H1 (cell line): ENCODE results near the gene RAD54L. TPM values are rescaled to one million over a fixed set of nuclear protein-coding genes. Genes with fewer than 3 reads are reported as not detected.

Experiments used
- CTCF ChIA-PET: fragments of 300-600 bp; sonication (Branson Sonifier 250); formaldehyde crosslinking; loops from one replicate; lab custom pipeline; 2021; ENCODE audit not compliant: partially characterized antibody; lab: Charles Lee
- POLR2A ChIA-PET: fragments of 300-600 bp; sonication (Branson Sonifier 250); formaldehyde crosslinking; loops from one replicate; lab custom pipeline; 2021; ENCODE audit warnings: inconsistent platforms; ENCODE audit not compliant: partially characterized antibody; lab: Charles Lee
- DNase-seq, 2 experiments: peaks; one replicate each; pipeline versions ENCODE4 v3.0.0 to v3.0.0-alpha.2; 2010 to 2022; ENCODE audit warnings: low spot score in 2 of 2, low read depth in 1 of 2, mixed read lengths in 1 of 2
- FAIRE-seq: peaks from 2 replicates; lab custom pipeline; 2011; peaks lifted over from hg19 to GRCh38; lab: Jason Lieb, UNC
- H2AFZ ChIP-seq: 2 replicates; pipeline ENCODE4 v1.8.1; 2012; ENCODE audit warnings: low read length, inconsistent platforms
- H2AK5ac ChIP-seq: 2 replicates; pipeline ENCODE4 v1.6.1; 2013; ENCODE audit warnings: low read depth, low read length
- H2BK120ac ChIP-seq: replicated peaks from 2 replicates; pipeline ENCODE3; 2013; ENCODE audit warnings: low read depth, low read length, inconsistent platforms
- H2BK12ac ChIP-seq: 2 replicates; pipeline ENCODE4 v1.6.1; 2013; ENCODE audit warnings: low read depth, low read length
- H2BK15ac ChIP-seq: 2 replicates; pipeline ENCODE4 v1.6.1; 2013; ENCODE audit warnings: low read length
- H2BK20ac ChIP-seq: 2 replicates; pipeline ENCODE4 v1.6.1; 2013; ENCODE audit warnings: low read length
- H2BK5ac ChIP-seq: 2 replicates; pipeline ENCODE4 v1.6.1; 2013; ENCODE audit warnings: low read depth, low read length
- H3K14ac ChIP-seq: 2 replicates; pipeline ENCODE4 v1.6.1; 2013; ENCODE audit warnings: inconsistent platforms; ENCODE audit not compliant: insufficient read length
- H3K18ac ChIP-seq: 2 replicates; pipeline ENCODE4 v1.6.1; 2013; ENCODE audit warnings: low read length; ENCODE audit errors: extremely low read depth
- H3K23ac ChIP-seq: 2 replicates; pipeline ENCODE4 v1.6.1; 2013; ENCODE audit warnings: inconsistent platforms; ENCODE audit not compliant: insufficient read length
- H3K23me2 ChIP-seq: 2 replicates; pipeline ENCODE4 v1.6.1; 2013; ENCODE audit warnings: low read depth, low read length
- H3K27ac ChIP-seq: 2 replicates; pipeline ENCODE4 v1.6.1; 2011; ENCODE audit warnings: low read depth, low read length, inconsistent platforms
- H3K27me3 ChIP-seq, 4 experiments: replicated peaks in 1 of 4; 1 replicate in 1 of 4; 2 replicates in 3 of 4; pipeline versions ENCODE4 v1.6.1 to v1.8.1; 2011 to 2013; ENCODE audit warnings: low read length in 3 of 4, mild to moderate bottlenecking in 3 of 4, inconsistent platforms in 2 of 4, mixed read lengths in 2 of 4, moderate library complexity in 1 of 4; ENCODE audit not compliant: control insufficient read depth in 3 of 4, insufficient read depth in 3 of 4; ENCODE audit errors: extremely low read depth in 1 of 4
- H3K36me3 ChIP-seq, 4 experiments: 2 replicates each; pipeline versions ENCODE4 v1.6.1 to v1.8.1; 2011 to 2013; ENCODE audit warnings: mild to moderate bottlenecking in 4 of 4, low read length in 3 of 4, moderate library complexity in 2 of 4, control low read depth in 1 of 4, inconsistent platforms in 1 of 4; ENCODE audit not compliant: insufficient read depth in 4 of 4, control insufficient read depth in 2 of 4
- H3K4ac ChIP-seq: replicated peaks from 2 replicates; pipeline ENCODE3; 2013; ENCODE audit warnings: low read length, low read depth, mixed read lengths, inconsistent platforms; ENCODE audit not compliant: insufficient read length
- H3K4me1 ChIP-seq, 4 experiments: replicated peaks in 1 of 4; 1 replicate in 1 of 4; 2 replicates in 3 of 4; pipeline versions ENCODE4 v1.6.1 to v1.8.1; 2011 to 2013; ENCODE audit warnings: low read length in 3 of 4, inconsistent platforms in 2 of 4, mixed read lengths in 1 of 4; ENCODE audit not compliant: insufficient read depth in 4 of 4, control insufficient read depth in 3 of 4
- H3K4me2 ChIP-seq, 2 experiments: 2 replicates each; pipeline versions ENCODE4 v1.6.1 to v1.8.1; 2011 to 2013; ENCODE audit warnings: low read depth in 2 of 2, low read length in 2 of 2, control low read depth in 1 of 2, inconsistent platforms in 1 of 2, mild to moderate bottlenecking in 1 of 2; ENCODE audit not compliant: insufficient read depth in 1 of 2
- H3K4me3 ChIP-seq, 4 experiments: fragments of 200-600, 300-600 bp in 1 of 4; sonication (generic), shearing (Covaris generic), sonication (Bioruptor Twin) in 1 of 4; 2 replicates each; pipeline versions ENCODE4 v1.5.1 to v1.8.1; 2011 to 2016; ENCODE audit warnings: low read length in 4 of 4, low read depth in 3 of 4, control low read depth in 2 of 4, inconsistent platforms in 2 of 4, mild to moderate bottlenecking in 2 of 4, mixed read lengths in 1 of 4, moderate library complexity in 1 of 4; ENCODE audit not compliant: insufficient read depth in 2 of 4; ENCODE audit errors: extremely low read depth in 1 of 4
- H3K56ac ChIP-seq: replicated peaks from 2 replicates; pipeline ENCODE3; 2013; ENCODE audit warnings: low read depth, mild to moderate bottlenecking, mixed read lengths, low read length, inconsistent platforms; ENCODE audit not compliant: insufficient read length
- H3K79me1 ChIP-seq: 2 replicates; pipeline ENCODE4 v1.6.1; 2013; ENCODE audit warnings: low read depth, low read length, control low read depth
- H3K79me2 ChIP-seq, 2 experiments: 2 replicates each; pipeline versions ENCODE4 v1.6.1 to v1.8.1; 2012 to 2013; ENCODE audit warnings: low read length in 2 of 2, mild to moderate bottlenecking in 2 of 2, inconsistent platforms in 1 of 2; ENCODE audit not compliant: insufficient read depth in 2 of 2, control insufficient read depth in 1 of 2
- H3K9ac ChIP-seq, 4 experiments: replicated peaks in 1 of 4; 1 replicate in 1 of 4; 2 replicates in 3 of 4; pipeline versions ENCODE4 v1.6.1 to v1.8.1; 2011 to 2013; ENCODE audit warnings: low read depth in 3 of 4, low read length in 3 of 4, control low read depth in 2 of 4, mild to moderate bottlenecking in 2 of 4, moderate library complexity in 2 of 4, inconsistent platforms in 1 of 4; ENCODE audit errors: extremely low read depth in 1 of 4
- H3K9me3 ChIP-seq, 2 experiments: 2 replicates each; pipeline versions ENCODE4 v1.6.1 to v1.8.1; 2012 to 2013; ENCODE audit warnings: mild to moderate bottlenecking in 2 of 2, moderate library complexity in 2 of 2, control low read depth in 1 of 2, inconsistent platforms in 1 of 2, low read depth in 1 of 2, low read length in 1 of 2, mixed read lengths in 1 of 2; ENCODE audit not compliant: insufficient read depth in 2 of 2
- H4K20me1 ChIP-seq, 2 experiments: replicated peaks in 1 of 2; 2 replicates each; pipeline versions ENCODE3 to v1.8.1; 2011 to 2013; ENCODE audit warnings: inconsistent platforms in 2 of 2, low read length in 2 of 2, mild to moderate bottlenecking in 1 of 2; ENCODE audit not compliant: insufficient read depth in 2 of 2, control insufficient read depth in 1 of 2
- H4K5ac ChIP-seq: 2 replicates; pipeline ENCODE4 v1.6.1; 2013; ENCODE audit warnings: low read length, low read depth, mixed read lengths, inconsistent platforms; ENCODE audit not compliant: insufficient read length
- H4K8ac ChIP-seq: 2 replicates; pipeline ENCODE4 v1.8.0; 2013; ENCODE audit warnings: mild to moderate bottlenecking, moderate library complexity, low read length, inconsistent platforms; ENCODE audit not compliant: insufficient read depth; ENCODE audit errors: extremely low read depth
- H4K91ac ChIP-seq: replicated peaks from 2 replicates; pipeline ENCODE3; 2013; ENCODE audit warnings: low read length, mixed read lengths, inconsistent platforms; ENCODE audit not compliant: insufficient read length
- BACH1 ChIP-seq: IDR thresholded peaks from 2 replicates; pipeline ENCODE4 v1.6.1; 2012; ENCODE audit warnings: low read length, improper control_type of control experiment
- HDAC2 ChIP-seq, 2 experiments: fragments of 300-600 bp in 1 of 2; sonication (generic) in 1 of 2; IDR thresholded peaks; 2 replicates each; pipeline ENCODE4 v1.6.1; 2011 to 2012; ENCODE audit warnings: low read depth in 2 of 2, low read length in 2 of 2, mild to moderate bottlenecking in 2 of 2, moderate library complexity in 2 of 2, borderline replicate concordance in 1 of 2, inconsistent platforms in 1 of 2
- KDM1A ChIP-seq: fragments of 200-600, 300-600 bp; sonication (generic); IDR thresholded peaks from 2 replicates; pipeline ENCODE4 v1.7.1; 2016; ENCODE audit warnings: mild to moderate bottlenecking, low read length, borderline replicate concordance
- KDM5A ChIP-seq: fragments of 200-600 bp; IDR thresholded peaks from 2 replicates; pipeline ENCODE4 v1.7.1; 2012; ENCODE audit warnings: mild to moderate bottlenecking, low read length, inconsistent platforms, mixed read lengths
- MAFK ChIP-seq: IDR thresholded peaks from 2 replicates; pipeline ENCODE4 v1.6.1; 2012; ENCODE audit warnings: low read depth, mild to moderate bottlenecking, improper control_type of control experiment, low read length
- SP1 ChIP-seq: IDR thresholded peaks from 2 replicates; pipeline ENCODE4 v1.6.1; 2011; ENCODE audit warnings: low read depth, low read length
- SP2 ChIP-seq: IDR thresholded peaks from 2 replicates; pipeline ENCODE4 v1.6.1; 2012; ENCODE audit warnings: mild to moderate bottlenecking, low read length, inconsistent platforms
- TBP ChIP-seq: IDR thresholded peaks from 2 replicates; pipeline ENCODE4 v1.6.1; 2011; ENCODE audit warnings: low read depth, low read length, improper control_type of control experiment
- YY1 ChIP-seq: IDR thresholded peaks from 2 replicates; pipeline ENCODE4 v1.6.1; 2011; ENCODE audit warnings: low read depth, mild to moderate bottlenecking, low read length
- WGBS, 2 experiments: shearing (Covaris generic) in 1 of 2; methylation state at CpG; one replicate each; pipeline versions ENCODE4 v1.1.6 to v1.1.7; 2013 to 2015; ENCODE audit warnings: low lambda C conversion rate in 2 of 2, mixed read lengths in 2 of 2, inconsistent platforms in 1 of 2, low coverage in 1 of 2, missing lambda C conversion rate in 1 of 2; ENCODE audit not compliant: insufficient replicate concordance in 2 of 2, insufficient coverage in 1 of 2, insufficient read length in 1 of 2; ENCODE audit errors: extremely low coverage in 1 of 2, missing lambda C conversion rate in 1 of 2; 5-methylcytosine and 5-hydroxymethylcytosine counted together
- long read RNA-seq, 2 experiments: library from RNA in 1 of 2; library from capped mRNA in 1 of 2; stranded (forward); transcript quantifications; one replicate each; pipeline ENCODE4 v2.0.0, GENCODE V29; 2021; ENCODE audit warnings: inconsistent platforms in 1 of 2
- polyA minus RNA-seq, 3 experiments: library from RNA; depleted of rRNA, polyadenylated mRNA; stranded (reverse); fragments of >200 nt; gene quantifications; 1 replicate in 2 of 3; 2 replicates in 1 of 3; pipeline ENCODE4 v1.2.3, GENCODE V29; 2011
- polyA plus RNA-seq, 7 experiments: library from polyadenylated mRNA; depleted of rRNA in 3 of 7; stranded (reverse) in 5 of 7; unstranded in 2 of 7; fragments of >200 nt in 5 of 7; fragments of 200-250 nt in 2 of 7; gene quantifications; 1 replicate in 5 of 7; 2 replicates in 1 of 7; 4 replicates in 1 of 7; pipeline versions ENCODE4 v1.2.1 to v1.2.3, GENCODE V29; 2011 to 2013; ENCODE audit warnings: missing spikeins in 2 of 7, mixed read lengths in 2 of 7
- total RNA-seq: library from RNA; stranded (reverse); fragmentation: NEBNext Ultra II Directional; extraction: Animal tissue kit (Norgen Biotek cat#: 25700); gene quantifications from 2 replicates; pipeline ENCODE4 v1.2.1, GENCODE V29; 2021

The RAD54L gene
- total RNA-seq (47.9 and 50.3 TPM in 2 replicates), polyA plus RNA-seq (2011; rRNA removed) (42.4 and 43.5 TPM in 2 replicates), polyA minus RNA-seq (2011; rRNA and poly(A)+ RNA removed) (45.8 and 56.7 TPM in 2 replicates)
- 29.6 TPM for polyA plus RNA-seq (2011; cell fraction: cytosol; rRNA removed)
- polyA plus RNA-seq (2011; cell fraction: nucleus; rRNA removed): 74.0 TPM
- polyA plus RNA-seq (2012, experiment 1 of 2): 35.3 to 52.0 TPM (median 47.8 TPM) in 4 replicates
- 25.3 TPM for polyA plus RNA-seq (2012, experiment 2 of 2)
- polyA plus RNA-seq (2013, experiment 1 of 2): 18.8 TPM
- 19.3 TPM for polyA plus RNA-seq (2013, experiment 2 of 2)
- 32.2 TPM for polyA minus RNA-seq (2011; cell fraction: cytosol; rRNA and poly(A)+ RNA removed)
- 32.2 TPM for polyA minus RNA-seq (2011; cell fraction: nucleus; rRNA and poly(A)+ RNA removed)
- long read RNA-seq, experiment 1, partial matches to known transcripts: 13 of 24 reads
- long read RNA-seq, experiment 1, other reads (novel, unspliced or antisense): 8 of 24 reads
- long read RNA-seq, experiment 2, transcript RAD54L-201 (18 exons, 3,108 nt): major isoform, 7 of 27 reads
- long read RNA-seq, experiment 2, partial matches to known transcripts: 9 of 27 reads
- long read RNA-seq, experiment 2, other reads (novel, unspliced or antisense): 11 of 27 reads

GRCh38 chr1:46247436-46248121, at the start of gene RAD54L:
Gene RAD54L, plus strand, starts transcription at chr1:46247763. Its CDS starts 643 bp downstream, at chr1:46248406.
- H3K56ac ChIP-seq: peak within 1 kb of the TSS; percentile 95
- H3K27ac ChIP-seq: peak within 1 kb of the TSS; percentile 94
- H4K91ac ChIP-seq: peak within 1 kb of the TSS; percentile 70
- H3K23ac ChIP-seq: no peak within 1 kb of the TSS
- H3K4me3 ChIP-seq: peak within 1 kb of the TSS; percentile 87 to 94 (median 92)
- peak within 1 kb of the TSS; percentile 55 for H3K18ac ChIP-seq
- H4K8ac ChIP-seq: peak within 1 kb of the TSS; percentile 96; the same call in 1 of the 2 replicates
- peak within 1 kb of the TSS; percentile 84 for H2BK5ac ChIP-seq
- ChIA-PET CTCF (interaction anchor here (1.2 to 4.6 kb wide), 4 partner anchors 13 to 35 kb away, joined by 3 to 55 read pairs (median 4); no protein-coding TSS in a partner anchor), POLR2A (interaction anchor here (0.7 to 10.6 kb wide), 23 partner anchors 9 to 213 kb away, joined by 3 to 100 read pairs (median 4); partner anchors contain the start of genes LRRC41, LURAP1, PIK3R3 and UQCRH)
- 0 out of 2 replicates have a peak within 1 kb of the TSS, but pooled peaks have one; percentile 25 for H2BK15ac ChIP-seq
- no peaks in the 10 kb centered on the region for H3K27me3 ChIP-seq
- H3K4me2 ChIP-seq: peak within 1 kb of the TSS; percentile 84 to 99
- no peak within 1 kb of the TSS for H3K14ac ChIP-seq
- peak; percentile 96 to 98 for DNase-seq
- H3K9me3 ChIP-seq: no peaks in the 10 kb centered on the region
- no peak within 1 kb of the TSS; the same call in 1 of the 2 replicates for H2AK5ac ChIP-seq
- H3K79me2 ChIP-seq: peaks cover 3 to 22% of the 10 kb centered on the region in 2 experiments
- H2BK12ac ChIP-seq: peak within 1 kb of the TSS; percentile 62; the same call in 1 of the 2 replicates
- H2BK120ac ChIP-seq: no peak within 1 kb of the TSS
- H2AFZ ChIP-seq: peak within 1 kb of the TSS; percentile 99
- no peak within 1 kb of the TSS for H3K4ac ChIP-seq
- H4K5ac ChIP-seq: peak within 1 kb of the TSS; percentile 80
- H2BK20ac ChIP-seq: no peak within 1 kb of the TSS
- H3K79me1 ChIP-seq: peaks cover 10% of the 10 kb centered on the region; the same call in 1 of the 2 replicates
- peaks cover 4 to 15% (median 5%) of the 10 kb centered on the region in 4 experiments; a peak in 5 of 7 replicates for H3K4me1 ChIP-seq
- H3K23me2 ChIP-seq: peaks cover 9% of the 10 kb centered on the region; the same call in 1 of the 2 replicates
- H3K9ac ChIP-seq: peak within 1 kb of the TSS; percentile 91 to 99 (median 94)
- H4K20me1 ChIP-seq: peaks cover 2 to 6% of the 10 kb centered on the region in 2 experiments
- peaks cover 13 to 33% (median 26%) of the 10 kb centered on the region in 4 experiments for H3K36me3 ChIP-seq
- WGBS, 2 experiments: 0% methylated on average over 27 of the region's 49 CpGs; no CpG with 5 or more reads in 1 of the 2 experiments
- FAIRE-seq: no peak
- TF ChIP-seq KDM1A (no peak), HDAC2 (IDR thresholded peaks at IDR 0.05; ENCODE audit: borderline replicate concordance in 1 of 2, low read depth in 2 of 2, low read length in 2 of 2) (no peak), TBP (peak; percentile 94), SP2 (no peak; the same call in 1 of the 2 replicates), KDM5A (peak; percentile 19), YY1 (peak; percentile 72), SP1 (peak; percentile 93), BACH1 (no peak), MAFK (no peak)
